Measurements from ENCODE around the gene RPS15. TPM values are rescaled to one million over a fixed set of nuclear protein-coding genes. Genes with fewer than 3 reads are reported as not detected.

Gene RPS15
- total RNA-seq, 4 donors from 2014 or later, result 4,239 to 4,988 (median 4,337) TPM

DNA sequence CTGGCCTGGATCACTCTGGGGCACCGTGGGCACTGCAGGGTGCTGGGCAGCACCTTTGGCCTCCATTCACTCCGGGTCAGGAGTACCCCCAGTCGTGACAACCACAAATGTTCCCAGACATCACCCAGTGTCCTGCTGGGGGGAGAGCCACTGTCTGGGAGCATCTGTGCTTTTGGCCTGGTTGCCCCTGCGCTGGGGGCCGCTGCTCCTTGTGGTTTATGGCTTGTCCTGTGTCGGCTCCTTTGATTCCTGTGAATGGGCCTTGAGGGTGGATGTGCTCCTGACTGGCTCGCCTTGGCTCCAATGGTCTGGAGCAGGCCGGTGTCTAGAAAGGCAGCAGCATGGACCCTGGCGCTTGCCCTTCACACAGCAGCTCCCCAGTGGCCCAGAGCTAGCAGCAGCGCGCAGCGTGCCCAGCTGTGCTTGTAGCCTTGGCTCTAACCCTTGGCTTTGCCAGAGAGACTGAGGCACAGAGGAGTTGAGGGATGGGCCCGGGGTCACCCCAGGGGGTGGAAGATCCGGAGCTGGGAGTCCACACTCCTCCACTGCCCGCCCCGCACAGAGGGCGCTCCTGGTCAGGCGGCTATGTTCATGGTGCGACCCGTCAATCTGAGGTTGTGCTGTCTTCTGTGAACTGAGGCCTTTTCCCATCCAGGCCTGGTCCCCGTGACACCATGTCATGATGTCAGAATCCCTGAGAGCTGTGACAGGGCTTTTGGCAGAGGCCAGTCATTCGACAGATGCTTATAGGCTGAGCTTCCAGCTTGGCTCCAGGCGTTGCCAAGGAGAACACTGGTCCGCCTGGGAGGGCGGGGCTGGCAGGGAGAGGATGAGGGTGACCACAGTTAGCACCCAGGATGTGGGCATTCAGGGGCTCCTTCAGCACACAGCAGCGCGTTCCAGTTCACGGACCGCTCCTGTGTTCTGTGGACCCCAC, 26.7 kb upstream of the RPS15 start:
- TF ChIP-seq CTCF (IDR thresholded peaks at IDR 0.05) (no peak), POLR2A (IDR thresholded peaks at IDR 0.05) (no peak), EP300 (IDR thresholded peaks at IDR 0.05) (peak in 1 of 2 donors; percentile 33)
- Histone ChIP-seq H3K9me3 (no peaks in the 10 kb centered on the region), H3K4me3 (peak overlapping the region in 1 of 4 donors; percentile 7), H3K36me3 (peaks cover 0 to 9% (median 0%) of the 10 kb centered on the region in 3 donors), H3K27ac (peak overlapping the region in 3 of 4 donors; percentile 59 to 99 (median 95)), H3K4me1 (peaks cover 0 to 84% (median 54%) of the 10 kb centered on the region in 4 donors), H3K27me3 (no peaks in the 10 kb centered on the region)
- WGBS, 2 donors, result 44 to 47% methylated on average over 5 to 24 of the region's 29 CpGs
- no peak for DNase-seq (ENCODE audit: low spot score in 2 of 2)

GRCh38 chr19:1412323-1412923, 25.8 kb upstream of the RPS15 start:
- Histone ChIP-seq H3K27me3 (no peaks in the 10 kb centered on the region), H3K27ac (peak overlapping the region in 3 of 4 donors; percentile 50 to 99 (median 95)), H3K4me1 (peaks cover 0 to 88% (median 60%) of the 10 kb centered on the region in 4 donors), H3K36me3 (peaks cover 0 to 9% (median 0%) of the 10 kb centered on the region in 3 donors), H3K4me3 (peak overlapping the region in 1 of 4 donors; percentile 7), H3K9me3 (no peaks in the 10 kb centered on the region)
- 64 to 76% methylated on average over 21 of the region's 21 CpGs for WGBS, 2 donors
- no peak for DNase-seq (ENCODE audit: low spot score in 2 of 2)
- TF ChIP-seq EP300 (IDR thresholded peaks at IDR 0.05) (no peak), CTCF (IDR thresholded peaks at IDR 0.05) (no peak), POLR2A (IDR thresholded peaks at IDR 0.05) (no peak)

DNA sequence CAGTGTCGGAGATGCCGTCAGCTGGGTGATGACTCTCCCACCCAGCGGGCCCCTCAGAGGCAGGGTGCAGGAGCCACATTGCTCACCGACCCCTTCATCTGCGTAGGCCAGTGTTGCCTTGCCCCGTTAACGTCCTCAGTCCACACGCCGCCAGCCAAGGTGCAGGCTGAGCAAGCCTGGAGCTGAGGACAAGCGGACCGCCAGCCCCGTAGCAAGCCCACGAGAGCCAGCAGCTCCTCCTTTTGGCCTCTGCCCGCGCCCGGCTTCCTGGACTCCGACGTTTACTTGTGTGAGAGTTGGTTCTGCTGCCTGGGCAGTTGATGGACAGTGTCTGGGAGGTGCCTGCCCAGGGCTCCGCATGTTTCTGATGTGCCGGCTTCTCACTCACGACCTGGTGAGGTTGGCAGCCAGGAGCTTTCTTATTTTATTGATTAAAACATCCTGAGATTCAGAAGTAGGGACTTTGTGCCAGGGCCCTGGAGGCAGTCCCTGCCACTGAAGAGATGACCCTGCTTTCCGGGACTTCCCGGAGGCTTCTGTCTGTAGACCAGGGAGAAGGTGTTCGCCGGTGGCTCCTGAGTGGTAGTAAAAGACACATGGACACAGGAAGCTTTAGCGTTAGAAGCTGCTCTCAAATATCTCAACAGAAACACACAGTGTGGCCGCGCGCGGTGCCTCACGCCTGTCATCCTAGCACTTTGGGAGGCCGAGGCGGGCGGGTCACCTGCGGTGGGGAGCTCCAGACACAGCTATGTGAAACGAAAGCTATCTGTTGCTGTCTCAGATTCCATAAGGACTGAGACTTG, 25.0 kb upstream of the RPS15 start:
- WGBS, 2 donors, result 74 to 75% methylated on average over 32 to 36 of the region's 36 CpGs
- Histone ChIP-seq H3K27me3 (no peaks in the 10 kb centered on the region), H3K4me3 (no peak overlapping the region), H3K9me3 (no peaks in the 10 kb centered on the region), H3K27ac (peak overlapping the region in 3 of 4 donors; percentile 50 to 99 (median 95)), H3K36me3 (peaks cover 0 to 13% (median 0%) of the 10 kb centered on the region in 3 donors), H3K4me1 (peaks cover 0 to 96% (median 67%) of the 10 kb centered on the region in 4 donors)
- no peak for DNase-seq (ENCODE audit: low spot score in 2 of 2)
- TF ChIP-seq CTCF (IDR thresholded peaks at IDR 0.05), result no peak
- TF ChIP-seq POLR2A (IDR thresholded peaks at IDR 0.05), result no peak
- no peak for TF ChIP-seq EP300 (IDR thresholded peaks at IDR 0.05)

GRCh38 chr19:1416014-1416841, 22.0 kb upstream of the RPS15 start:
- TF ChIP-seq EP300 (IDR thresholded peaks at IDR 0.05) (no peak), POLR2A (IDR thresholded peaks at IDR 0.05) (no peak), CTCF (IDR thresholded peaks at IDR 0.05) (no peak)
- peaks cover 0 to 42% (median 4%) of the 10 kb centered on the region in 3 donors for H3K36me3 ChIP-seq
- H3K4me1 ChIP-seq, result peaks cover 0 to 81% (median 50%) of the 10 kb centered on the region in 4 donors
- no peaks in the 10 kb centered on the region for H3K27me3 ChIP-seq
- 41 to 53% methylated on average over 26 to 28 of the region's 28 CpGs for WGBS, 2 donors
- H3K4me3 ChIP-seq, result peak overlapping the region in 1 of 4 donors; percentile 20
- DNase-seq (ENCODE audit: low spot score in 2 of 2), result no peak
- no peaks in the 10 kb centered on the region for H3K9me3 ChIP-seq
- peak overlapping the region; percentile 80 to 99 (median 91) for H3K27ac ChIP-seq

Measured in tibial nerve (tissue), 4 donors.